ENCODE data around the gene MX1. TPM values are rescaled to one million over a fixed set of nuclear protein-coding genes. Genes with fewer than 3 reads are reported as not detected.

The MX1 gene
- total RNA-seq, 1 donor, result 33.3 TPM

GRCh38 chr21:41475714-41476420, 49.8 kb downstream of the MX1 start:
- H2AFZ ChIP-seq (ENCODE audit: low read length), result no peak overlapping the region
- H3K79me2 ChIP-seq (ENCODE audit: insufficient read depth, low read length), result no peaks in the 10 kb centered on the region
- DNase-seq (ENCODE audit: insufficient read length, low spot score, missing footprints), result no peak
- no peaks in the 10 kb centered on the region for H3K36me3 ChIP-seq (ENCODE audit: insufficient read depth, low read length)
- peaks cover 6% of the 10 kb centered on the region for H3K4me1 ChIP-seq (ENCODE audit: insufficient read depth, low read length)
- H3K9me3 ChIP-seq (ENCODE audit: low read depth, low read length), result no peaks in the 10 kb centered on the region
- no peaks in the 10 kb centered on the region for H4K20me1 ChIP-seq (ENCODE audit: insufficient read depth, low read length)
- no peaks in the 10 kb centered on the region for H3K27me3 ChIP-seq (ENCODE audit: insufficient read depth, low read length)
- H3K27ac ChIP-seq (ENCODE audit: low read depth, low read length), result no peak overlapping the region
- H3K4me2 ChIP-seq (ENCODE audit: insufficient read depth, low read length), result no peak overlapping the region
- H3K4me3 ChIP-seq (ENCODE audit: insufficient read depth, low read length), result no peak overlapping the region
- TF ChIP-seq CTCF (IDR thresholded peaks at IDR 0.05; ENCODE audit: extremely low read depth, low read depth, low read length), result no peak

- Histone ChIP-seq H3K4me3 (ENCODE audit: insufficient read depth, low read length) (no peak overlapping the region), H3K27ac (ENCODE audit: low read depth, low read length) (no peak overlapping the region), H3K4me1 (ENCODE audit: insufficient read depth, low read length) (peaks cover 15% of the 10 kb centered on the region), H4K20me1 (ENCODE audit: insufficient read depth, low read length) (no peaks in the 10 kb centered on the region), H3K79me2 (ENCODE audit: insufficient read depth, low read length) (no peaks in the 10 kb centered on the region), H3K27me3 (ENCODE audit: insufficient read depth, low read length) (no peaks in the 10 kb centered on the region), H3K36me3 (ENCODE audit: insufficient read depth, low read length) (no peaks in the 10 kb centered on the region), H2AFZ (ENCODE audit: low read length) (no peak overlapping the region), H3K9me3 (ENCODE audit: low read depth, low read length) (no peaks in the 10 kb centered on the region), H3K4me2 (ENCODE audit: insufficient read depth, low read length) (no peak overlapping the region)
- TF ChIP-seq CTCF (IDR thresholded peaks at IDR 0.05; ENCODE audit: extremely low read depth, low read depth, low read length), result no peak
- DNase-seq (ENCODE audit: insufficient read length, low spot score, missing footprints), result peak; percentile 77
Measured at GRCh38 chr21:41477641-41478318, 51.7 kb downstream of the MX1 start.

GRCh38 chr21:41478319-41479177, 52.5 kb downstream of the MX1 start:
- Histone ChIP-seq H3K27ac (ENCODE audit: low read depth, low read length) (no peak overlapping the region), H3K4me3 (ENCODE audit: insufficient read depth, low read length) (no peak overlapping the region), H3K4me1 (ENCODE audit: insufficient read depth, low read length) (peaks cover 18% of the 10 kb centered on the region), H3K9me3 (ENCODE audit: low read depth, low read length) (no peaks in the 10 kb centered on the region), H3K36me3 (ENCODE audit: insufficient read depth, low read length) (no peaks in the 10 kb centered on the region), H3K79me2 (ENCODE audit: insufficient read depth, low read length) (no peaks in the 10 kb centered on the region), H2AFZ (ENCODE audit: low read length) (peak overlapping the region; percentile 61), H3K27me3 (ENCODE audit: insufficient read depth, low read length) (no peaks in the 10 kb centered on the region), H3K4me2 (ENCODE audit: insufficient read depth, low read length) (peak overlapping the region; percentile 26), H4K20me1 (ENCODE audit: insufficient read depth, low read length) (no peaks in the 10 kb centered on the region)
- no peak for TF ChIP-seq CTCF (IDR thresholded peaks at IDR 0.05; ENCODE audit: extremely low read depth, low read depth, low read length)
- peak; percentile 92 for DNase-seq (ENCODE audit: insufficient read length, low spot score, missing footprints)
